NCI-H460 (cell line): ENCODE results near the gene RAB44. TPM values are rescaled to one million over a fixed set of nuclear protein-coding genes. Genes with fewer than 3 reads are reported as not detected.

ENCODE experiments used
- DNase-seq: peaks from one replicate; pipeline ENCODE4 v3.0.0-alpha.2; 2016; ENCODE audit warnings: low read depth; ENCODE audit errors: extremely low read depth
- small RNA-seq, 2 experiments: library from RNA; depleted of rRNA; stranded (forward); fragments of <200 nt; gene quantifications; one replicate each; pipeline ENCODE3, GENCODE V24; 2014
- total RNA-seq: library from RNA; depleted of rRNA; stranded (reverse); fragments of >200 nt; shearing (Covaris generic); gene quantifications from 2 replicates; pipeline ENCODE4 v1.2.3, GENCODE V29; 2014; rRNA removed

Gene RAB44
- total RNA-seq, 1 experiment from 2014 or later = not detected

DNA sequence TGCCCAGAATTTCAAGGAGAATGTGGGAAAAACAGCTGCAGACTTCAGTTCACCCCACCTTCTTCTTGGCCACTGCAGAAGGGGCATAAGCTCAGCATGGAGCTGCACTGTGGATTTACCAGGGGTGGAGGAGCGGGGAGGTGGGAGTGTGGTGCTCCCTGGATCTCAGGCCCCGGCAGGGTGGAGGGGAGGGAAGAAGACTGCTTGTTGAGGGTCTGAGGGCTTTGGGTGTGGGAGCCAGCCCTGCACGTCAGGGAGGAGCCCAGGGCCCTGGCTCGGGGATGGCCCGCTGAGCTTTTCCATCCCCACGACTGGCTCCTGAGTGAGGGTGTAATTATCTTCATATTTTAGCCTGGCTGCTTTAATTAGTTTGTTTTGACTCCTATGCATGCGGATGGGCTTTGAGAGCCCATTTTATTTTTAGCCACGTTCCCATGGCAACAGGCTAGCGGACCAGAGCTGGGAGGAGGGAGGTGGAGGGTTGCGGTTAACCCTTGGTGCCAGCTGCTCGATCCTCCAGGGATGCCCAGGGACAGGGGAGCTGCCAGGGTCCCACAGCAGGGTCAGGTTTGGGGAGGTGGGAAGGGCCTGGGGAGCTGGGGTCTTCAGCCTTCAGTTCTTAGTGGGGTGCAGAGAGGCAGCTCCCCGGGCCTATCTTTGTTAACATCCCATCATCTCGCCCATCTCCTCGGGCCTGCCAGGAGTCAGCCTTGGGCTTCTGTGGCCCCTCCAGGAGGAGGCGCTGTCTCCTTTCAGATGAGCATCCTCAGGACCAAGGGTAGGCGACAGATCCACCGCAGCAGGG, 68.2 kb downstream of the RAB44 start:
- peak; percentile 67 for DNase-seq

DNA sequence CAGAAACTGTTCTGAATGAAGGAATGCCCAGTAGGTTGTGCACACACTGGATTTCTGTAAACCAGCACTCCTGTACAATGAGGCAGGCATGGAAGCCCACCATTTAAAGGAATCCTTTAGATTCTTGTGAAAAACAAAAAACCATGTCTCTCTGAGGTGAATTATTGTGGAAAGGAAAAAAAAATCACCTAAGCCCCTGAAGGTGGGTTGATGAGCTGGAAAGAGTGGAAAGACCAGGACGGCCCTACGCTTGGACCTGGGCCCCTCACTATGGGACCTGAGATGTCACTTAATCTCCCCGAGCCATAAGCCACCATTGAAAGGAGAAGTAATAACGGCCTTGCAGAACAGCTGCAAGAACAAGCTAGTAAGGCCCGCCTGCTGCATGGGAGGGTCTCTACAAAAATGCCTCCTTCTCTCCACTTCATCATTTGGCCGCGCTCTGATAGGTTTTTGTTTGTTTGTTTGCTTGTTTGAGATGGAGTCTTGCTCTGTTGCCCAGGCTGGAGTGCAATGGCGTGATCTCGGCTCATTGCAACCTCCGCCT, 68.8 kb downstream of the RAB44 start:
- DNase-seq = no peak

DNA sequence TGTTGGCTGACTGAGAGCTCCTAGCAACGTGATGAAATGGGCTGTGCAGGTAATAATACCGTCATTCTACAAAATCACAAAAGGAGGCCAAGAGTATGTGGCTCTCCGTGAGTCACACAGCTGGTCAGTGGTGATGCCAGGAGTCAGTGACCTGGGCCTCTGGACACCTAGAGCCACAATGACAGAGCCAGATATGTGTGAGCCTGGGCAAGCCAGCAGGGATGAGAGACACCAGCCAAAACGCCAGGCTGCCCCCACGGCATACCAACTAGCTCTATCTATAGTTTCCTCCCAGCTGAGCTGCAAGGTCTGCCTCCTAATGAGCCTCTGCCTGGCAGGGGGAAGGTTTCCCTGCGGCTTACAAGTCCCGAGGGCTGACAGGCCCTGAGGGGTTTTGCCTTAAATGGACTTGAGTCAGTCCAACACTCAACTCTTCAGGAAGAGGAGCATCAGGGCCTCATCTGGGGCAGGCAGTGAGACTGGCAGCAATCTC, 71.6 kb downstream of the RAB44 start:
- no peak for DNase-seq

- DNase-seq = no peak
These were observed 72.3 kb downstream of the RAB44 start for GRCh38 chr6:36769676-36770499.

DNA sequence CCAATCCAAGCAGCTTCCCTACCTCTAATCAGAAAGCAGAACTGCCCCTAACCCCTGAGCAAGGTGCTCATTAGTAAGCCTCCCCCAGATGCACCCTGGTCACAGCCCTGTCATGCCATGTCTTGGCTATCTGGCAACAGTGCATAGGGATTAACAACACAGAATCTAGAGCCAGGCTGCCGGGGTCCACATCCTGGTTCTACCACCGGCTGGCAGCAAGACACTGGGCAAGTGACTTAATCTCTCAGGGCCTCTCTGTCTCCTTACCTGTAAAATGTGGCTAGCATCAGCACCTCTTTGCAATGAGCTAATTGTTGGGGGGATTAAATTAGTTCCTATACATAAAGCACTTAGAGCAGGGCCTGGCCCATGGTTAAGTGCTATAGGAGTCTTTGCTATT, 73.5 kb downstream of the RAB44 start:
- no peak for DNase-seq

GRCh38 chr6:36772397-36772796, 74.8 kb downstream of the RAB44 start:
- DNase-seq = no peak

DNA sequence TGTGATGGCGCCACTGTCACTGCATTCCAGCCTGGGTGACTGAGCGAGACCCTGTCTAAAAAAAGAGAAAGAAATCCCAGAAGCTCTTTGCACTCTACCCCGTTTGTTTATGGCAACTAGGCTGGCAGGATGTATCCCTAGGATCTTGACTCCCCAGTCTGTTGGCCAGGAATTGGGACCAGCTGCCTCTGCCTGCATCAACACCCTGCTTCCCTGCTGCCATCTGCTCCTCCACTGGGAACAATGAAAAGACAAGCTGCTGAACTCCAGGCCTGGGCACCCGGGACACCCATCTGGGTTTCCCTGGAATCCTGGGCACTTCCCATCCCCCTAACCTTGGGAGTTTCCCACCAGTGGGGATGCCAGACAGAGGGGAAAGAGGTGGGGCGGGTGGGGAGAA, 76.7 kb downstream of the RAB44 start:
- DNase-seq = no peak

DNA sequence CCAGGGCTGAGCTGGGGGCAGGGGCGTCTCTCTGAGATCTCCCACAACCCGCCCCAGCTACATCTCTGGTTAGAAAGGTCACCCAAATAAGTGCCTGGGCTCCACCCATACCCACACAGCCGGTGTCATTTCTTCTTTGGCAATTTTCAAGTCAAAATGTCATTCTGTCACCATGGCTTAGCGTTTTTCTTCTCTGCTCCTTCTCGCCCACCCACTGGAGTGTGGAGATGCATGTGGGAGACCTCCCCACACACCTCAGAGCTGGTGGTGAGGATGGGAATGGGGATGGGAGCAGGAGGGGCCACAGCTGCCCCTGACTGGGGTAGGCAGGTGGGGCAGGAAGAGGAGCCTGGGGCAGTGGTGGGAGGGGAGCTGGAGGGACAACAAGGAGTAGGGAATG, 78.5 kb downstream of the RAB44 start:
- DNase-seq = no peak

DNA sequence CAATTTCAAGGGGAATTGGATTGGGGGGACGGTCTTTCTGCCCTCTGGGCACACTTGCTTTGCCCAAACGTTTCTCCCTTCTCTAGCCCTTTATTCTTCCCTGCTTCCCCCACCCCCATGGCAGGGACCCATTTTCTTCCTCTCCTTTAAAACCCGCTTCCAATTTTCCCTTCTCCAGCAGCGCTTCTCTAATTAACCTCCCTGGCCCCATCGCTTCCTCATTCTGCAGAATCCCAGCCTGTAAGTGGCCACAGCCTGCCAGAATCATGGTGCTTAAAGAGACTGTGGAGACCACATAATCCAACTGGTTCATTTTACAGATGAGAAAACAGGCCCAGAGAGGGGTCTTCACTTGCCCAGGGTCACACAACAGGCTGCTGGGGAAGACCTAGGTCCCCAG, 80.2 kb downstream of the RAB44 start:
- DNase-seq = no peak

DNA sequence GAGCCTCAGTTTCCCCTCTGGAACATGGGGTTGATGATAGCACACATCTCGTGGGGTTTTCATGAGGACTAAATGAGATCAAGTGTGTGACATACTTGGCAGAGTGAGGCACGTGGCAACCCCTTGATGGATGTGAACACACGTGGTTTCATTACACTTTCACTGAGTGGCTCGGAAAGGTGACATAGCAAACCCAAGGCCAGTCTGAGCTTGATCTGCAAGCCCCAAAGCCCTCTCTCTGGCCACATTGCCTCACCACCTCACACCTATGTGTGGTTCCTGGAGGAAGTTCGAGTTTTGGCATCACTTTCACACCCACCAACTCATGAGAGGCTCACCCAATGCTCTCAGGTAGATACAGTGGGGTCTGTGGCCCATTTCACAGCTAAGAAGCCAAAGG, 81.6 kb downstream of the RAB44 start:
- DNase-seq = no peak

DNA sequence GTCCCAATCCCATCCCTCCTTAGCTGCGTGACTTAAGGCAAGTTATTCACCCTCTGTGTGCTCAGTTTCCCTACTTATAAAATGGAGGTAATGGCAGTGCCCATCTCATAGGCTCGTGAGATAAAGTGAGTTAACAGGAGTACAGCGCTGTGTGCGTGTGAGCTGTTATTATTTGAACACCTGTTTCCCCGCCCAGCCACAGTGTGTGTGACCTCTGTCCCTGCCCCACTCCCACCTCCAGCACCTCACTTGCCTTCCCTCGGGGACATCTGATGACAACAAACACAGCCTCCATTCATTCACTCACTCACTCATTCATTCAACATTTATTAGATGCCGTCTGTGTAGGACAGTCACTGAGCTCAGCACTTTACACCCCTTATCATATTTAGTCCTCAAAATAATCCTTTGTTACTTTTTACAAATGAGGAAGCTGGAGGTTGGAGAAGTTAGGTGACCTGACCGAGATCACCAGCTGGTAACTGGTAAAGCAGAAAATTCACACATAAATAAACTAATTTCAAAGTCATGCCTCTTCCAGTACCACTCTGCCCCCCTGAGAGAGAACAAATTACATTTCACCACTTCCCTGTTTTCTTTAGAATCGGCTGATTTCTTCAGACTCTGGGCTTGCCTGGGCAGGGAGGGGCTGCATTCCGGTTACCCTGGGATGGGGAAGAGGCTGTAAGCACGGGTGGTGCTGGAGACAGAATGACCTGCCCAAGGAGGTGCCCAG, 83.0 kb downstream of the RAB44 start:
- DNase-seq = no peak

GRCh38 chr6:36781669-36782068, 84.0 kb downstream of the RAB44 start:
- DNase-seq = no peak

Small RNA genes lying within 50 kb of the gene (small RNA-seq; reads per million reads assigned to genes)
- 0 reads per million in 2 experiments for gene RF00019

Other genes starting within 250 kb of the RAB44 start
- gene STK38, start 150.3 kb upstream of the RAB44 start, total RNA-seq = 16.2 and 16.4 TPM in 2 replicates
- 217 and 262 TPM in 2 replicates for gene SRSF3, start 103.5 kb upstream of the RAB44 start, total RNA-seq
- 170 and 205 TPM in 2 replicates for gene CDKN1A, start 19.1 kb upstream of the RAB44 start, total RNA-seq
- gene CPNE5, start 141.6 kb downstream of the RAB44 start, total RNA-seq = 0.07 and 0.63 TPM in 2 replicates
- 44.7 and 47.7 TPM in 2 replicates for gene PPIL1, start 177.0 kb downstream of the RAB44 start, total RNA-seq
- gene C6orf89, start 188.1 kb downstream of the RAB44 start, total RNA-seq = 21.9 and 22.4 TPM in 2 replicates